Measurements from ENCODE around the gene ZBTB25.
A peak's percentile ranks its signal among the peaks of the same experiment; 100 is the strongest.

The ZBTB25 gene

GRCh38 chr14:64444984-64445845, 58.4 kb downstream of the ZBTB25 start:
- H3K4me3 ChIP-seq (ENCODE audit: low read depth, low read length), result no peak overlapping the region
- in situ Hi-C loops (cut with HindIII; ENCODE audit: low sequenced_read_pairs), result no loop called here
- DNase-seq (ENCODE audit: low read depth, low spot score), result peak; percentile 81
- TF ChIP-seq CTCF (IDR thresholded peaks at IDR 0.05; ENCODE audit: low read depth, low read length), result no peak

- H3K4me3 ChIP-seq (ENCODE audit: low read depth, low read length), result no peak overlapping the region
- TF ChIP-seq CTCF (IDR thresholded peaks at IDR 0.05; ENCODE audit: low read depth, low read length), result no peak
- in situ Hi-C loops (cut with HindIII; ENCODE audit: low sequenced_read_pairs), result no loop called here
- no peak for DNase-seq (ENCODE audit: low read depth, low spot score)
These were observed 59.5 kb downstream of the ZBTB25 start for GRCh38 chr14:64444140-64444539.

- TF ChIP-seq CTCF (IDR thresholded peaks at IDR 0.05; ENCODE audit: low read depth, low read length), result no peak
- in situ Hi-C loops (cut with HindIII; ENCODE audit: low sequenced_read_pairs), result no loop called here
- no peak for DNase-seq (ENCODE audit: low read depth, low spot score)
- no peak overlapping the region for H3K4me3 ChIP-seq (ENCODE audit: low read depth, low read length)
These were observed 61.2 kb downstream of the ZBTB25 start for GRCh38 chr14:64442300-64442988.

GRCh38 chr14:64440494-64440893, 63.1 kb downstream of the ZBTB25 start:
- no peak overlapping the region for H3K4me3 ChIP-seq (ENCODE audit: low read depth, low read length)
- TF ChIP-seq CTCF (IDR thresholded peaks at IDR 0.05; ENCODE audit: low read depth, low read length), result no peak
- in situ Hi-C loops (cut with HindIII; ENCODE audit: low sequenced_read_pairs), result no loop called here
- DNase-seq (ENCODE audit: low read depth, low spot score), result no peak

GRCh38 chr14:64439141-64439540, 64.5 kb downstream of the ZBTB25 start:
- DNase-seq (ENCODE audit: low read depth, low spot score), result no peak
- no peak overlapping the region for H3K4me3 ChIP-seq (ENCODE audit: low read depth, low read length)
- TF ChIP-seq CTCF (IDR thresholded peaks at IDR 0.05; ENCODE audit: low read depth, low read length), result no peak
- in situ Hi-C loops (cut with HindIII; ENCODE audit: low sequenced_read_pairs), result no loop called here

GRCh38 chr14:64438181-64438841, 65.3 kb downstream of the ZBTB25 start:
- peak; percentile 94 for DNase-seq (ENCODE audit: low read depth, low spot score)
- in situ Hi-C loops (cut with HindIII; ENCODE audit: low sequenced_read_pairs), result no loop called here
- TF ChIP-seq CTCF (IDR thresholded peaks at IDR 0.05; ENCODE audit: low read depth, low read length), result no peak
- H3K4me3 ChIP-seq (ENCODE audit: low read depth, low read length), result no peak overlapping the region
